ENCODE results near the gene CAPNS1. TPM values are rescaled to one million over a fixed set of nuclear protein-coding genes. Genes with fewer than 3 reads are reported as not detected.

CAPNS1 gene
- total RNA-seq, 1 donor: 346 TPM

DNA sequence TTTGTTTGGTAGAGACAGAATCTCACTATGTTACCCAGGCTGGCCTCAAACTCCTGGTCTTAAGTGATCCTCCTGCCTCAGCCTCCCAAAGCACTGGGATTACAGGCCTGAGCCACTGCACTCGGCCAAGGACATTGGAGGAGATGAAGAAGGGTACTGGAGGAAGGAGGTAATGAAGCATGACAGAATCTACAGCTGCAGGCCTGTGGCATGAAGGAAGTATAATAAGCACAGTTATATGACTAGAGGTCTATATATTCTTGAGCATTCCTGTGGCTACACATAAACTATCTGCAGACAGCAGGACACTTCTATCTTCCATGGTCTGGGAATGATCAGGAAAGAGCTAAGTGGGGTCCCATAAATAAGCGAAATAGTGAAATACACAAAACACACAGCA is 56.4 kb downstream of the CAPNS1 start:
- DNase-seq (ENCODE audit: low read depth): no peak
- TF ChIP-seq, protein P1, sequence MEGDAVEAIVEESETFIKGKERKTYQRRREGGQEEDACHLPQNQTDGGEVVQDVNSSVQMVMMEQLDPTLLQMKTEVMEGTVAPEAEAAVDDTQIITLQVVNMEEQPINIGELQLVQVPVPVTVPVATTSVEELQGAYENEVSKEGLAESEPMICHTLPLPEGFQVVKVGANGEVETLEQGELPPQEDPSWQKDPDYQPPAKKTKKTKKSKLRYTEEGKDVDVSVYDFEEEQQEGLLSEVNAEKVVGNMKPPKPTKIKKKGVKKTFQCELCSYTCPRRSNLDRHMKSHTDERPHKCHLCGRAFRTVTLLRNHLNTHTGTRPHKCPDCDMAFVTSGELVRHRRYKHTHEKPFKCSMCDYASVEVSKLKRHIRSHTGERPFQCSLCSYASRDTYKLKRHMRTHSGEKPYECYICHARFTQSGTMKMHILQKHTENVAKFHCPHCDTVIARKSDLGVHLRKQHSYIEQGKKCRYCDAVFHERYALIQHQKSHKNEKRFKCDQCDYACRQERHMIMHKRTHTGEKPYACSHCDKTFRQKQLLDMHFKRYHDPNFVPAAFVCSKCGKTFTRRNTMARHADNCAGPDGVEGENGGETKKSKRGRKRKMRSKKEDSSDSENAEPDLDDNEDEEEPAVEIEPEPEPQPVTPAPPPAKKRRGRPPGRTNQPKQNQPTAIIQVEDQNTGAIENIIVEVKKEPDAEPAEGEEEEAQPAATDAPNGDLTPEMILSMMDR (IDR thresholded peaks at IDR 0.05; ENCODE audit: insufficient read depth, low read depth, low read length): no peak
- H3K4me3 ChIP-seq (ENCODE audit: low read depth, low read length): no peak overlapping the region

DNA sequence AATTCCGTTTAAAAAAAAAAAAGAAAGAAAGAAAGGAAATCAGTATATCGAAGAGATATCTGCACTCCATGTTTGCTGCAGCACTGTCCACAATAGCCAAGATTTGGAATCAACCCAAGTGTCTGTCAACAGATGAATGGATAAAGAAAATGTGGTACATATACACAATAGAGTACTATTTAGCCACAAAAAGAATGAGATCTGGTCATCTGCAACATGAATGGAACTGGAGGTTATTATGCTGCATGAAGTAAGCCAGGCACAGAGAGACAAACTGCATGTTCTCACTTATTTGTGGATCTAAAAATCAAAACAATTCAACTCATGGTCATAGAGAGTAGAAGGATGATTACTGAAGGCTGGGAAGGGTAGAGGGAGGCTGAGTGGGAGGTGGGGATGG is 58.3 kb downstream of the CAPNS1 start:
- H3K4me3 ChIP-seq (ENCODE audit: low read depth, low read length): no peak overlapping the region
- TF ChIP-seq, protein P1 (IDR thresholded peaks at IDR 0.05; ENCODE audit: insufficient read depth, low read depth, low read length): no peak
- DNase-seq (ENCODE audit: low read depth): no peak

Other genes with a start within 250 kb of the CAPNS1 start
- 3.0 and 3.5 TPM in 2 replicates for gene NFKBID, start 239.5 kb upstream of the CAPNS1 start, total RNA-seq
- 0.43 and 0.64 TPM in 2 replicates for gene HCST, start 237.5 kb upstream of the CAPNS1 start, total RNA-seq
- gene TYROBP, start 231.8 kb upstream of the CAPNS1 start, total RNA-seq: not detected in 2 replicates
- 3.5 and 6.8 TPM in 2 replicates for gene LRFN3, start 203.7 kb upstream of the CAPNS1 start, total RNA-seq
- gene SDHAF1, start 144.9 kb upstream of the CAPNS1 start, total RNA-seq: 12.5 and 15.5 TPM in 2 replicates
- gene SYNE4, start 131.3 kb upstream of the CAPNS1 start, total RNA-seq: 0.32 TPM in 1 of 2 replicates, not detected in the other
- gene ALKBH6, start 125.9 kb upstream of the CAPNS1 start, total RNA-seq: 14.2 and 16.8 TPM in 2 replicates
- gene CLIP3, start 107.2 kb upstream of the CAPNS1 start, total RNA-seq: 16.4 and 17.3 TPM in 2 replicates
- gene THAP8, start 85.8 kb upstream of the CAPNS1 start, total RNA-seq: 2.9 and 4.3 TPM in 2 replicates
- gene WDR62, start 85.2 kb upstream of the CAPNS1 start, total RNA-seq: 5.5 and 7.8 TPM in 2 replicates
- gene OVOL3, start 28.9 kb upstream of the CAPNS1 start, total RNA-seq: not detected in 2 replicates
- gene POLR2I, start 25.2 kb upstream of the CAPNS1 start, total RNA-seq: 26.8 and 44.5 TPM in 2 replicates
- gene TBCB, start 24.6 kb upstream of the CAPNS1 start, total RNA-seq: 144 and 165 TPM in 2 replicates
- gene COX7A1, start 12.4 kb downstream of the CAPNS1 start, total RNA-seq: 13.9 and 18.6 TPM in 2 replicates
- gene ZNF565, start 74.6 kb downstream of the CAPNS1 start, total RNA-seq: 1.6 and 4.3 TPM in 2 replicates
- 59.6 and 85.1 TPM in 2 replicates for gene ZNF146, start 75.0 kb downstream of the CAPNS1 start, total RNA-seq
- 2.6 and 4.7 TPM in 2 replicates for gene ZFP14, start 239.1 kb downstream of the CAPNS1 start, total RNA-seq

All from fibroblast of villous mesenchyme (primary cell).